Activated T-cell treated with anti-CD3 and anti-CD28 coated beads, Interleukin-2, amount 50 U/mL, for 48 hours (primary cell): ENCODE measurements around the gene WFDC10B.
"Not testable (repeated sequence)": the region's sequence is repeated elsewhere in the genome, so short reads cannot be mapped to it uniquely, and the experiment has no call there.

Experiments used
- DNase-seq, 2 experiments: peaks; one replicate each; pipeline ENCODE4 v3.0.0-alpha.2; 2020

The WFDC10B gene

DNA sequence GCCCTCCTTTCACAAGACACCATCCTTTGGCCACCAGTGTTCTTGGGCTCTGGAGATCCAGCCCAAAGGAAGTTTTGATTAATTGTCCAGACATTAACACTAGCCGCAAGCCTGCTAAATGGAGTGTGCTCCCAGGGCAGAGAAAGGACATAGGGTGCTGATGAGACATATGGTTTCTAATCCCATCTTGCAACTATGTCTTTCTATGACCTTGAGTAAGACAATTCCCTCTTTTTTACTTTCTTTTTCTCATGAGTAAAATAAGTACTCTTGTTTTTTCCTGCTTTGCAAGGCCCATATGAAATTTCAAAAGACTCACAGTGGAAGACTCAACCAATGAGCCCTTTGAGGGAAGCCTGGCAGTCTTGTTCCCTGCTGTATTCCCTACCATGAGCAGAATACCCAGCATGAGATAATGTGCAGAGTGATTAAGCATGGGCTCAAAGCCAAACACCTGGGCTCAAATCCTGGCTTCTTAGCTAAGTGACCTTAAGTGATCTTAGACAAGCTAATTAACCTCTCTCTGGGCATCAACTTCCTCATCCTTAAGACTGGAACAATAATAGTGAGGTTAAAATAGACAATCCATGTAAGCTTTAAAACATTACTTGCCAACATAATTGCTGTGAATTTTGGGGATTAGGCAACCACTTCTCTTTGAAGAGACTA, at the start of gene WFDC10B:
Gene WFDC10B (minus strand): TSS at position 51 of the 669 bp plus-strand sequence. CDS start 19,027 bp downstream, outside the sequence.
- DNase-seq = no peak

DNA sequence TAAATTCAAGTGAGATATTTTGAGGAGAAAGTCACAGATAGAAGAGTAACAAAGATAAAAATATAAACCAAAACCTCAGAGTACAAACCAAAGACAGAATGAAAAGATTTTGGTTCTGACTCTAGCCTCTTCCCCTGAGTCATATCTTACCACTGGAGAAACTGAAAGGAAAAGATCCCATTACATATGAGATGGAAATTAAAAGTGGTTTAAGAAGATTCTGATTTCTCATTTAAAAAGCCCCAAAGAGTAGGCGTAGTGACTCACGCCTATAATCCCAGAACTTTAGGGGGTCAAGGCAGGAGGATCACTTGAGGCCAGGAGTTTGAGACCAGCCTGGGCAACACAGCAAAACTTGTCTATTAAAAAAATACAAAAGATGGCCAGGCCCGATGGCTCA, 47.9 kb upstream of the WFDC10B start:
- peak in 1 of 2 experiments; percentile 42 for DNase-seq

DNA sequence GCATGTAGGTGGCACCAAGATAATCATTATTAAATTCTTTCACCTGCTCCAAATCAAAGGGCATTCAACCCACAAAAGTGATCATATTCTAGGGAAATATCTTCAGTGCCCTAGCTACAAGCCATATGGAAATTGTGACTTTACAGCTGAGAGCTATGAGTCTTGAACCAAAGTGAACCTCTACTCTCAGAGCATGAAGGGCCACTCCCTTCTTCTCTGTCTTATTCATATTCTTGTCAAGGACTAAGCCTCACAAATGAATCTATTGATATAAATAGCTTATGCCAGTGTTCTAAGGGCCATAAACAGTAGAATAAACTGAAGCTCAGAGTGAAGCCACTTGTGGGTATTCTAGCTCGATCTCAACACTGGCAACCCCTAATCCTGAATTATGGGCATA, 46.9 kb upstream of the WFDC10B start:
- no peak for DNase-seq

DNA sequence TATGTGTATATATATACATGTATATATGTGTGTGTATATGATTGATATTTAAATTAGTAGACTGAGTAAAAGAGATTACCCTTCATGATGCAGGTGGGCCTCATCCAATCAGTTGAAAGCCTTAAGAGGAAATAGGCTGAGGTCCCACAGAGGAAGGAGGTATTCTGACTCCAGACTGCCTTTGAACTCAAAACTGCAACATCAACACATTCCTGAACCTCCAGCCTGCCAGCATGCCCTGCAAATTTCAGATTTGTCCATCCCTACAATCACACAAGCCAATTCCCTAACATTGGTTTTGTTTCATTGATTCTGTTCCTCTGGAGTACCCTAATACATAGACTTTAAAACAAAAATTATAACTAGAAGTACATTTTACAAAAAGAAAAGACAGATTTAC, 40.2 kb upstream of the WFDC10B start:
- DNase-seq = no peak

DNA sequence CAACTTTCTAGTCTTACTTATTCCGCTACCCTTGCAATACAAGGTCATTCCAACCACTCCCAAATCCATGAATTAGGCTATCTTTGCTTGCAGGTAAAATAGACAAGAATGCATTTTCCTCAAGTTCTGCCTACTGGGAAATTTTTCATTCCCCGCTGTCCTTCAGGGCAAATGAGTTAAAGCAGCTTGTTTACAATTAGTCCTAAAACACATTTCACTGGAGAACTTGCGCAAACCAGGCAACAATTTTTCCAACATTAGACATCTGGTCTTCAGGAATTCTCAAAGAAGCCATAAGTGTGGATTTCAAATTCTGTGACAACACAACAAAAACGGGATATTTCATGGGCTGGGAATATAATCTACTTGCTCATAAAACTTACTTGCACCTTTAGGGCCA, 37.8 kb upstream of the WFDC10B start:
- no peak for DNase-seq

DNA sequence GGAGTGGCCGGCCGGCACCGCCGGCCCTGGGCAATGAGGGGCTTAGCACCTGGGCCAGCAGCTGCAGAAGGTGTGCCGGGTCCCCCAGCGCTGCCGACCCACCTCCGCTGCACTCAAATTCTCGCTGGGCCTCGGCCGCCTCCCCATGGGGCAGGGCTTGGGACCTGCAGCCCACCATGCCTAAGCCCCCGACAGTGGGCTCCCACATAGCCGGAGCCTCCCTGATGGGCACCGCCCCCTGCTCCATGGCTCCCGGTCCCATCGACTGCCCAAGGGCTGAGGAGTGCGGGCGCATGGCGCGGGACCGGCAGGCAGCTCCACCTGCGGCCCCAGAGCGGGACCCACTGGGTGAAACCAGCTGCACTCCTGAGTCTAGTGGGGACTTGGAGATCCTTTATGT, 31.2 kb upstream of the WFDC10B start:
- DNase-seq = no peak

DNA sequence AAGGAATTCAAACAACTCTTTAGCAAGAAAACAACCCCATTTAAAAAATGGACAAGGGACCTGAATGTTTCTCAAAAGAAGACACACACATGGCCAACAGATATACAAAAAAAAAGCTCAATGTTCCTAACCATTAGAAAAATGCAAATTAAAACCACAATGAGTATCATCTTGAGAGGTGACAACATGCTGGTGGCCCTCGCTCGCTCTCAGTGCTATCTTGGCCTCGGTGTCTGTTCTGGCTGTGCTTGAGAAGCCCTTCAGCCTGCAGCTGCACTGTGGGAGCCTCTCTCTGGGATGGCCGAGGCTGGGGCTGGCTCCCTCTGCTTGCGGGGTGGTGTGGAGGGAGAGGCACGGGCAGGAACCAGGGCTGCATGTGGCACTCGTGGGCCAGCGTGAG, 30.7 kb upstream of the WFDC10B start:
- no peak for DNase-seq

DNA sequence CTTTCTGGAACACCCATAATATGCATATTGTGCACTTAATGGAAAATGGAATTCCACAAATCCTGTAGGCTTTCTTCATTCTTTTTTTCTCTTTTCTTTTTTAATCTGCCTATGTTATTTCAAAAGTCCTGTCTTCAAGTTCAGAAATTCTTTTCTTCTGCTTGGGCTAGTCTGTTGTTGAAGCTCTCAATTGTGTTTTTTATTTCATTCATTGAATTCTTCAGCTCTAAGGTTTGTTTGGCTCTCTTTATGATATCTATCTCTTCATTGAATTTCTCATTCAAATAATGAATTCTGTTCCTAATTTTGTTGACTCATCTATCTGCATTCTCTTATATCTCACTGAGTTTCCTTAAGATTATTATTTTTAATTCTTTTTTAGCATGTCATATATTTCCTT, 27.4 kb upstream of the WFDC10B start:
- no peak for DNase-seq

DNA sequence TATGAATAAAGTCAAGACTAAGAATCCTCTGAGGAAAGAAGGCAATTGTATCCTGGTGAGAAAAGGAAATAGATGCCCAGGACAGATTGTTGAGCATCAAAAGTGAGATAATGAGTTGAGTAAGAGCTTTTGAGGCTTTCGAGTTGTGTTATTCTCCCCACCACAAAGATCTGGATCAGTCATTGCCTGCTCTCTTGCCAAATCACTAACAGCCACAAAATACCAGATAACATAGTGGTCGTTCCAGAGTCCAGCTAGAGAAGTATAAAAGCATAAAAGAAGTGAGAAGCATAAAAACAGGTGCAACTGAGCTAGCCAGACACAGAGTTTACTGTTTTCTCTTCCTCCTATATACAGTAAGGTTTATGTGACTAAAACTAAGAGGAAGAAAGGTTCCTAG, 22.2 kb upstream of the WFDC10B start:
- no peak for DNase-seq

DNA sequence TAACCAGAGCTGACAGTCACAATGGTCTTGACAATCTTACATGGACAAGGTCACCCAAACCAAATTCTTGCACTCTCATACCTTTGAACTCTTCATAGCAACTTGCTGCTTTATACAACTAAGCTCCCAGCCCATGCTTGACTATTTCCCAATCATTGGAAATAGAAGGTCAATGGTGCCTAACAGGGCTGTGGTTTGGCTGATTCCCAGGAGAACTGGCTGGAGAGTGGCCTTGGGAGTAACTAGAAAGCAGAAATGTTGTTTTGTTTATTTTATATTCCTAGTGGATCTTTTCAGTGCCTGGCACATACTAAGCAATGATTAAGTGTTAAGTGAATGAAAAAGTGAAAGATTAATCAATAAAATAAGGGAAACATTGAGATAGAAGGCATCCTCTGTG, 20.3 kb upstream of the WFDC10B start:
- DNase-seq = no peak

DNA sequence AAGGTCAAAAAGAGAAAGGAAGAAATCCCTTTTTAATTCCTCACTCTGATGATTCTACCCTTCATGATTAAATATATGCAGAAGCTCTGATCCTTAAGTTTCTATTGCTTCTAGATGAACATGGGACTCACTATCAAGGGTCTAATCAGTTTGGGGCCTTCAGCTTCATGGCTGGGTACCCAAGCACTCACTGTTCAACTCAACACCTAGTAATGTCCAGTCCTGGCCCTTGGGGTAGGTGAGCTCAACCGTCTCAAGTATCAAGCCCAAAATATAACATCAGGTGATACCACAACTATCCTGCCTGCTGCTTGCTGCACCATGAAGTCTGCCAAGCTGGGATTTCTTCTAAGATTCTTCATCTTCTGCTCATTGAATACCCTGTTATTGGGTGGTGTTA, 17.2 kb upstream of the WFDC10B start, which contains the start of gene SPINT4:
Gene SPINT4 (plus strand): TSS at position 301 of the 400 bp plus-strand sequence. CDS start 21 bp downstream, at position 322.
- DNase-seq = no peak

DNA sequence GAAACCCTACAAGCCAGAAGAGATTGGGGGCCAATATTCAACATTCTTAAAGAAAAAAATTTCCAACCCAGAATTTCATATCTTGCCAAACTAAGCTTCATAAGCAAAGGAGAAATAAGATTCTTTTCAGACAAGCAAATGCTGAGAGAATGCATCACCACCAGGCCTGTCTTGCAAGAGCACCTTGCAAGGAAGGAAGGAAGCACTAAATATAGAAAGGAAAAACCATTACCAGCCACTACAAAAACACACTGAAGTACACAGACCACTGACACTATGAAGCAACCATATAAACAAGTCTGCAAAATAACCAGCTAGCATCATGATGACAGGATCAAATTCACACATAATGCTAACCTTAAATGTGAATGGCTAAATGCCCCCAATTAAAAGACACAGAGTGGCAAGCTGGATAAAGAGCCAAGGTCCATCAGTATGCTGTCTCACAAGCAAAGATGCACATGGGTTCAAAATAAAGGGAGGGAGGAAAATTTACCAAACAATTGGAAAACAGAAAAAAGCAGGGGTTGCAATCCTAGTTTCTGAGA, 11.4 kb upstream of the WFDC10B start:
- DNase-seq = not testable (repeated sequence)

DNA sequence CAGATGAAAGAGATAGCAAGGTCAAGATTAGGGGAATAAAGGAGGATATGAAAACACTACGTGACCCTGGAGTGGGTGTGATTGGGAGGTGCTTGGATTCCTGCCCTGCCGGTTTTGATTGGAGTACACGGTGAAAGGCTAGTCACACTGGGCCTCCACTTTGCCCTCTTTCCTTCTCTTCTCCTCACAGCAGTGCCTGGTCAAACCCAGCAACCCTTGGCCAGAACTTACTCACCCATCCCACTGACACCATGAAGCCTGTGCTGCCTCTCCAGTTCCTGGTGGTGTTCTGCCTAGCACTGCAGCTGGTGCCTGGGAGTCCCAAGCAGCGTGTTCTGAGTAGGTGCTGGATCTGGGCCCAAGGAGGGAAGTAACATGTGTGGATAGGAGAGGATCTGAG, 2.9 kb downstream of the WFDC10B start, which contains the start of gene WFDC13:
Gene WFDC13 (plus strand): TSS at position 166 of the 400 bp plus-strand sequence. CDS start 86 bp downstream, at position 252.
- DNase-seq = no peak

DNA sequence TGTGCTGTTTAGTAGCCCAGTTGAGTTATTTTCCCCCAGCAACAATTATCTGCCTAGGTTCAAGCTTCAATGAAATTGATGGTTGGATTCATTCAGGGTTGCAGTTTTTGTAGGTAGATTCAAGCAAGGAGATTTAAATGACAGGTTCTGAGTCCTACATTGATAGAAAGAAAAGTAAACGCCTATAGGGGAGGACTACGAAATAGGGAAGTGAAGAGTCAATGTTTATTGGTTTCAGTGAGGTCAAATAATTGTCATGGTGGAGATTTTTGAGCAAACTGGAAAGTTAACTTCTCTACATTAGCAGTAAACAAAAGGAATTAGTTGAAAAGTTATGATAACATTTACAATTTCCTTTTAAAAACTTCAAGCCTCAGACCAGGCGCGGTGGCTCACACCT, 3.7 kb downstream of the WFDC10B start:
- no peak for DNase-seq

DNA sequence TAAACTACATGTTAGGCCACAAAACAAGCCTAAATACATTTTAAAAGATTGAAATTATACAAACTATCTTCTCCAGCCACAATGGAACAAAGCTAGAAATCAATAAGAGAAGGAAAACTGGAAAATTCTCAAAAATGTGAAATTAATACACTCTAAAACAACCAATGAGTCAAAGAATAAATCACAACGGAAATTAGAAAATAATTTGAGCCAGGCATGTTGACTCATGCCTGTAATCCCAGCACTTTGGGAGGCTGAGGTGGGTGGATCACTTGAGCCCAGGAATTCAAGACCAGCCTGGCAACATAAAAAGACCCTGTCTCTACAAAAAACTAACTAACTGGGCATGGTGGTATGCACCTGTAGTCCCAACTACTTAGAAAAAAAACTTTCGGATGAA, 9.3 kb downstream of the WFDC10B start:
- no peak for DNase-seq

DNA sequence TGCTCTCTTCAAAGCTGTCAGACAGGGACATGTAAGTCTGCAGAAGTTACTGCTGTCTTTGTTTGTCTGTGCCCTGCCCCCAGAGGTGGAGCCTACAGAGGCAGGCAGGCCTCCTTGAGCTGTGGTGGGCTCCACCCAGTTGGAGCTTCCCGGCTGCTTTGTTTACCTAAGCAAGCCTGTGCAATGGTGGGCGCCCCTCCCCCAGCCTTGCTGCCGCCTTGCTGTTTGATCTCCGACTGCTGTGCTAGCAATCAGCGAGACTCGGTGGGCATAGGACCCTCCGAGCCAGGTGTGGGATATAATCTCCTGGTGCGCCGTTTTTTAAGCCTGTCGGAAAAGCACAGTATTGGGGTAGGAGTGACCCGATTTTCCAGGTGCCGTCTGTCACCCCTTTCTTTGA, 11.5 kb downstream of the WFDC10B start:
- DNase-seq = not testable (repeated sequence)

DNA sequence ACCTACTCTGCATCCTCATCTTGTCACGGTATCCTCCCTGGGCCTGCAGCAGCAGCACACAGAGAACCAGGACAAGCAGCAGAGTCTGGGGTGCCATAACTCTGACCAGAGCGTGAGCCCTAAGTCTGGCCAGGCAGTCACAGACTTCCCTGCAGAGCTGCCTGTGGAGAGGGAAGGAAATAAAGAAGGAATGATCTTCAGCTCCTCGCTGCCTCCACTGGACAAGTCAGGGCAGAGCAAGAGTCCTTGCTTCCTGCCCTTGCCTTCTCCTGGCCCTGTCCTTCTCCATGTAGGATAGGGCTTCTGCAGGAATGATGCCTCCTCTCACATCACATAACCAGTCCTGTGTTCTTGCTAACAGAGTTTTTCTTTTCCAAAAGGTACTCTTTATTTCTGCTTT, 18.9 kb downstream of the WFDC10B start:
- no peak for DNase-seq

DNA sequence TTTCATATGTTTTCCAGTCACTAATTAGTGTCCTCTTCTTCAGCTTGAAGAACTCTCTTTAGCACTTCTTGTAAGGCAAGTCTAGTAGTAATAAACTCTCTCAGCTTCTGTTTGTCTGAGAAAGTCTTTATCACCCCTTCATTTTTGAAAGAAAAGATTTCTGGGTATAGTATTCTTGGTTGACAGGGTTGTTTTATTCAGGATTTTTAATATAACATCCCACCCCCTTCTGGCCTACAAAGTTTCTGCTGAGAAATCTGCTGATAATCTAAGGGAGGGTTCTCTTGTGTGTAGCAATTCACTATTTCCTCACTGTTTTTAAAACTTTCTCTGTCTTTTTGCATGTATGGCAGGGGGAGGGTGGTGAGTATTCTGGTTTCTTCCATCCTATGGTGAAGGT, 25.2 kb downstream of the WFDC10B start:
- DNase-seq = no peak

DNA sequence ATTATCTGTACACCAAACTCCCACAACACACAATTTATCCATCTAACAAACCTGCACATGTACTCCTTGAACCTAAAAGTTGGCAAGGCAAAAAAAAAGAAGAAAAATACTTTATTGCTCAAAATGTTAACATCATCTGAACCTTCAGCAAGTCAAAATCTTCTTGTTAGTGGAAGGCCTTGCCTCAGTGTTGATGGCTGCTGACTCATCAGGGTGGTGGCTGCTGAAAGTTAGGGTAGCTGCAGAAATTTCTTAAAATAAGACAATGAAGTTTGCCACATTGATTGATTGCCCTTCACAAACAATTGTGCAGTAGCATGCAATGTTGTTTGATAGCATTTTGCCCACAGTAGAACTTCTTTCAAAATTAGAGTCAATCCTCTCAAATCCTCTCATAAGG, 32.1 kb downstream of the WFDC10B start:
- no peak for DNase-seq

DNA sequence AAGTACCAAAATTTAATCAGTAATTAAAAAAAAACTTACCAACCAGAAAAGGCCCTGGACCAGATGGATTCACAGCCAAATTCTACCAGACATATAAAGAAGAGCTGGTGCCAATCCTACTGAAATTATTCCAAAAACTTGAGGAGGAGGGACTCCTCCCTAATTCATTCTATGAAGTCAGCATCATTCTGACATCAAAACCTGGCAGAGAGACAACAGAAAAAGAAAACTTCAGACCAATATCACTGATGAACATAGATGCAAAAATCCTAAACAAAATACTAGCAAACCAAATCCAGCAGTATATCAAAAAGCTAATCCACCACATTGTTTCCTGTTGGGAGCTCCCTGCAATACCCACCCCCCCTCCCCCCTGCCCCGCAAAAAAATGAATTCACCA, 34.7 kb downstream of the WFDC10B start, which contains the start of gene WFDC11:
Gene WFDC11 (minus strand): TSS at position 101 of the 400 bp plus-strand sequence. CDS start 19,639 bp downstream, outside the sequence.
- DNase-seq = no peak

DNA sequence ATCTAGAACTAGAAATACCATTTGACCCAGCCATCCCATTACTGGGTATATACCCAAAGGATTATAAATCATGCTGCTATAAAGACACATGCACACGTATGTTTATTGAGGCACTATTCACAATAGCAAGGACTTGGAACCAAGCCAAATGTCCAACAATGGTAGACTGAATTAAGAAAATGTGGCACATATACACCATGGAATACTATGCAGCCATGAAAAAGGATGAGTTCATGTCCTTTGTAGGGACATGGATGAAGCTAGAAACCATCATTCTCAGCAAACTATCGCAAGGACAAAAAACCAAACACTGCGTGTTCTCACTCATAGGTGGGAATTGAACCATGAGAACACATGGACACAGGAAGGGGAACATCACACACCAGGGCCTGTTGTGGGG, 47.8 kb downstream of the WFDC10B start:
- not testable (repeated sequence) for DNase-seq

DNA sequence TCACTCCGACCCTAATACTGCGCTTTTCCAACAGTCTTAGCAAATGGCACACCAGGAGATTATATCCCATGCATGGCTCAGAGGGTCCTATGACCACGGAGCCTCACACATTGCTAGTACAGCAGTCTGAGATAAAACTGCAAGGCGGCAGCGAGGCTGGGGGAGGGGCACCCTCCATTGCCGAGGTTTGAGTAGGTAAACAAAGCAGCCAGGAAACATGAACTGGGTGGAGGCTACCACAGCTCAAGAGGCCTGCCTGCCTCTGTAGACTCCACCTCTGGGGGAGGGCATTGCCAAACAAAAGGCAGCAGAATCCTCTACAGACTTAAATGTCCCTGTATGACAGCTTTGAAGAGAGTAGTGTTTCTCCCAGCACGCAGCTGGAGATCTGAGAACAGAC, 53.1 kb downstream of the WFDC10B start:
- DNase-seq = not testable (repeated sequence)

DNA sequence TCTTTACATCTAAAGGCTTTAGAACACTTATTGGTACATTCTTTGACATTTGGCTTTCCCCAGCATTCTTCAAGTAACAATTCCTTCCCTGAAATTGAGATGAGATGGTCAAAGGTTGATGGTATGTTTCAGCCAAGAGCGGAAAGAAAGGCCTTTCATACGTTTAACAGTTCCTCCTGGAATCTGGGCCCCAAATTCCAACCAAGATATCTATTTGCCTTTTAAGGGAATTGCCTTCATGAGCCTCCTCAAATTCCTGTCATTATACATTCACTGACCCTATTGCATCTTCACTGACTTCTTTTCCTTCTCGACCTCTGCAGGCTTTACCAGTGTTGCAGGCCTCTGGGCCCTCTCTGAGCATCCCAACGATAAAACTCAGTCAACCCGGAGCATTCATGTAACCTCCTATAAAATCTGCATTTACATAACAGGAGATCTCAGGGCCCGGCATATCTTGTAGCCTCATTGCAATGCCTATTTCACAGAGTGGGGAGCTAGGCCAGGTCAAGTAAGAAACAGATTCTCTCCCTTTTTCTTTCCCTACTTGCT, 55.4 kb downstream of the WFDC10B start:
- no peak for DNase-seq

DNA sequence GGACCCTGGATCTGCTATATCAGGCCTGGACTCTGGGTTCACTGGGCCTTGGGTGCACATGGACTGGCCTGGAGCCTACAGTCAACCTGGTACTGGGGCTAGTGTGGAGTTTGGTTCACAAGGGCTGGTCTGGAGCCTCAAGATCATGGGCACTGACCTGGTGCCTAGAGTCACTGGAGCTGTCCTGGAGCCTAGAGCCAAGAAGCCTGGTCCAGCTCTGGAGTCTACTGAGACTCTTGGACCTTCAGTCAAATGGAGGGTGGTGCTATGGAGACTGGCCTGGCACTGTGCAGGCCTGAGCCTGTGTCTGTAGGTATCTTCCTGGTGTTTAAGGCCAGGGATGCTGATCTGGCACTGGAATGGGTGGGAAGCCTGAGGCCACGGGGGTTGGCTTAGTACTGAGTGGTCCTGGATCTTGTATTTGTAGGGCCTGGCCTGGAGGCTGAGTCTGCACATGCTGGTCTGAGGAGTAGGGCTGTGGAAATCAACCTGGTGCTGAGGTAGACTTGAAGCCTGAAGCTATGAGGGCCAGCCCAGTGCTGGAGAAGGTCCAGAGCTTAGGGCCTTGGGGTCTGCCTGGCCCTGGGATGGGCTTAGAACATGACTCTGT, 57.3 kb downstream of the WFDC10B start:
- DNase-seq = no peak
